ENCODE measurements around the gene FFAR2. TPM values are rescaled to one million over a fixed set of nuclear protein-coding genes. Genes with fewer than 3 reads are reported as not detected.

FFAR2 gene
- total RNA-seq, 1 experiment from 2014 or later: not detected

GRCh38 chr19:35486268-35486708 lies 38.2 kb downstream of the FFAR2 start:
- DNase-seq (ENCODE audit: low read depth): no peak

- no peak for DNase-seq (ENCODE audit: low read depth)
Observed at GRCh38 chr19:35487656-35488182, 39.7 kb downstream of the FFAR2 start.

DNA sequence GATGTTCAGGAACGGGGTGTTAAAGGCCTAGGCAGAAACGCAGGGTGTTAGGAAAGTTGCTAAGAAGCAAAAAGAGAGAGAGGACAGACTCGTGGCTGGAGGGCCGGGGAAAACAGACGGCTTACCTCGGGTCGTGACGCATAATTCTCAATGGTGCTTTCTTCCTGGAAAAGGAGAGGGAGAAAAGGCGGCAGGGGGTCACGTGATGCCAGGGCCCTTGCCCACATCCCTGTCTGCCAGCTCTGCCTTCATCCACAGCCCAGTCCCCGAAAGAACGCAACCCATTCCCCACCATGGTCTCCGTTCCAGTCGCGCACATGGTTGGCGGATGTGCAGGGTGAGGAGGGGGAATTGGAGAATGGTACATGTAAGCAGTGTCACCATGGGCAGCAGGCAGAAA lies 40.6 kb downstream of the FFAR2 start:
- DNase-seq (ENCODE audit: low read depth): no peak

DNA sequence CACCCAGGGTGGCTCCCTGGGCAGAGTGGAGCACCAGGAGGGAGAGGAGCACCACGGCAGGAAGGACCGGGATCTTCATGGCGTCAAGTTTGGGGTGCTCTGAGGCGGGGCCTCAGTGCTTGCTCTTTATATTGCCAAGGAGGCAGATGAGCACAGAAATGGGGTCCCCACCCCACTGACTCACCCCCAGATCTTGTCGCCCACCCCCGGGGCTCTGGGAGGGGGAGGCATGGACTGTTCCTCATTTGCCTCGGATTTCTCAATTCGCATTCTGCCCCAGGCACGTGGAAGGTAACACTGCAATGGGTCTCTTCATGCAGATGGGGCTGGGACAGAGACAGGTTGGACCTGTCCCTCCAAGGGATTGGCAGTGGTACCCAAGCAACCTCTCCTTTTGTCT lies 42.3 kb downstream of the FFAR2 start, which contains the start of gene KRTDAP:
Gene KRTDAP (minus strand): TSS at position 101 of the 400 bp plus-strand sequence. CDS start 22 bp downstream, at position 79.
- no peak for DNase-seq (ENCODE audit: low read depth)

- no peak for DNase-seq (ENCODE audit: low read depth)
Observed at GRCh38 chr19:35491836-35492360, 43.8 kb downstream of the FFAR2 start.

GRCh38 chr19:35493971-35494370 lies 45.9 kb downstream of the FFAR2 start:
- no peak for DNase-seq (ENCODE audit: low read depth)

DNA sequence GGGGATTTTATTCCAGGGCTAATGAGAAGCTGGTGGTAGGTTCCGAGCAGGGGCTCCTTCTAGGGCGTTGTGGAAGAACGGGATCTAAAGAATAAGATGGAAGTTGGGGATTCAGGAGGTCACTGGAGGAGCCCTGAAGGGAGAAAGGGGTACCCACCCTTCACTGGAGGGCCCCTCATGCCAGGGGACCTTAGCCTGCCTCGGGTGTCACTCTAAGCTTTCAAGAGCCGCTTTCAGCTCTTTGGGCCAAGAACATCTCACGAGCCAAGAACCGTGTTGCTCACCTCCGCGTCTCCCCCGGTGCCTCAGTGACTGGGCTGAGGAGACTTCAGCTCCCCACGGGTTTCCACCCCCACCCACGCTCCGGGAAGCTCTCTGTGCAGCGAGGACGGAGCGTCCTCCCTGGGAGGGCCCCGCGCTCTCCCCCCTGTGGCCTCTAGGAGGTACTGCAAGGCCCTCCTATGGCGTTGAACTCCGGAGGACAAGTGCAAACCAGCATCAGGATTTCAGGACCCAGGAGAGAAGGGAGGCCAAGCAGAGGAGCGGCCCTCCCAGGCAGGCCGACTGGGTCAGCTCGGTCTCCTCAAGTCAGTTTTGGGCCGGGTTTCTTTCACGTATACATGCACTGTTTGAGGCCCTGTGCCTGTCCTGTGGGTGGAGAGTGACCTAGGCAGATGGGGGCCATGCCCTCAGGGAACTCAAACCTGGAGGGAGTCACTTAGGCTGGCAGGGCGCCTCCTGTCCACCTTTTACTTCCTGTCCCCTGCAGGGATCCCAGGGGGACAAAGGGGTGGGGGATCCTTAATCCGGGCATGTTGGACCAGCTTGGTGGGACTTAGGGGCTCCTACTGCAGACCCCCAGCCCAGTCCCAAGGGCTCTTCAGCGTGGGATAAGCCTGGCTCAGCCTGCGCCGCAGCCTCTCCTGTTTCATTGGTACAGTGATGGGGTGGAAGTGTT lies 47.3 kb downstream of the FFAR2 start:
- peak; percentile 43 for DNase-seq (ENCODE audit: low read depth)

GRCh38 chr19:35497406-35497805 lies 49.3 kb downstream of the FFAR2 start:
- DNase-seq (ENCODE audit: low read depth): no peak

DNA sequence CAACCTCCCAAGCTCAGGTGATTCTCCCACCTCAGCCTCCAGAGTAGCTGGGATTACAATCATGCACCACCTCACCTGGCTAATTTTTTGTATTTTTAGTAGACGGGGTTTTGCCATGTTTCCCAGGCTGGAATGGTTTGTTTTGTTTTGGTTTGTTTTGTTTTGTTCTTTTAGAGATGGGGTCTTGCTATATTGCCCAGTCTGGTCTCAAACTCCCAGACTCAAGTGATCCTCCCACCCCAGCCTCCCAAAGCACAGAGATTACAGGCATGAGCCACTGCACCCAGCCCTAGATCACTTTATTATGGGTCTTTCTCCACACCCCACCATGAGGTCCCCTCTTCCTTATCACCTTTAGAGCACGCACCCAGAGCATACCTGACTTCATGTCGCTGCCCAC lies 50.2 kb downstream of the FFAR2 start:
- no peak for DNase-seq (ENCODE audit: low read depth)

DNA sequence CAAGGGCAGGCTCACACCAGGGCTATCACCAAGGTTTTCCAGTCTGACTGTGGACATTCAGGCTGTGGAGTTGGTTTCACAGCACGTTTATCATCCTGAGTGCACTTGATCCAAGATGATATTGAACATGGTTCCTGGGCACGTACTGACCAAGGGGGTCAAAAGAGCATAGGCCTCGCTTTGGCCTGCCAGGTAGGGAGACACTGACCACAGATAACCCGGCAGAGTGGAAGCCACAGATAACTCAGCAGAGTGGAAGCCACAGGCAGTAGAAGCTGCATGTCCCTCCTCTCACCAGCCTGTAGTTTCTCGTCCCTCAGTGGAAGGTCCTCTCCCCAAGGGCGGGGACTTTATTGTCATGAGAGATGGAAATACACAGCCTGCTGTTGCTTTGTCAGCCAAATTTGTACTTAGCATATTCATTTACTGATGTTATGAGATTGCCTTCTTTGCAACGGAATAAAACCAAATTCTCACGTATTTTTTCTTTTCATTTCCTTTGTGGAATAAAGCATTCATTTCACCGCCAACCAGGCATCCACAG lies 51.0 kb downstream of the FFAR2 start:
- DNase-seq (ENCODE audit: low read depth): no peak

DNA sequence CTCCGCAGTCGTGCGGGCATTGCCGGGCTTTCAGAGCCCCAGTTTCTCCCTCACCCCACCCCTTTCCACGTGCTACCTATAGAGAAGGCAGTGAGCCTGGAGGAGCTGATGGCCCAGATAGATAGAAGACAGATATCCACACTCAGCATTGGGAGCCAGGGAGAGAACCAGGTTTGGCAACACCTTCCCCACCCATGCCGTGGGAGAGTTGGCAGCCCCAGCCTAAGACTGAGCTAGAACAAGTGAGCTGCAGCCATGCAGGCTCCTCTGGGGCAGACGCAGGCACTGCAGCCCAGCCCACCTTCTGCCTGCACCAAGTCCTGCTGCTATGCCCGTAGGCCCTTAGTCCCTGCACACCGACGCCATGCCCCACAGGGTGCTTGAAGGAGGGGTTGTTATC lies 52.6 kb downstream of the FFAR2 start:
- no peak for DNase-seq (ENCODE audit: low read depth)

Other genes with a start within 250 kb of the FFAR2 start
- not detected in 2 replicates for gene FAM187B, start 219.5 kb upstream of the FFAR2 start, total RNA-seq (2014; rRNA removed)
- 1.7 and 2.6 TPM in 2 replicates for gene LSR, start 199.3 kb upstream of the FFAR2 start, total RNA-seq (2014; rRNA removed)
- gene USF2, start 179.3 kb upstream of the FFAR2 start, total RNA-seq (2014; rRNA removed): 82.3 and 86.1 TPM in 2 replicates
- gene HAMP, start 165.7 kb upstream of the FFAR2 start, total RNA-seq (2014; rRNA removed): not detected in 2 replicates
- not detected in 2 replicates for gene MAG, start 156.1 kb upstream of the FFAR2 start, total RNA-seq (2014; rRNA removed)
- gene CD22, start 119.1 kb upstream of the FFAR2 start, total RNA-seq (2014; rRNA removed): 1.0 and 2.2 TPM in 2 replicates
- gene FFAR1, start 100.4 kb upstream of the FFAR2 start, total RNA-seq (2014; rRNA removed): not detected in 2 replicates
- gene FFAR3, start 89.8 kb upstream of the FFAR2 start, total RNA-seq (2014; rRNA removed): not detected in 2 replicates
- gene GPR42, start 77.2 kb upstream of the FFAR2 start, total RNA-seq (2014; rRNA removed): not detected in 2 replicates
- gene KRTDAP, start 42.2 kb downstream of the FFAR2 start, total RNA-seq (2014; rRNA removed): not detected in 2 replicates
- gene DMKN, start 65.4 kb downstream of the FFAR2 start, total RNA-seq (2014; rRNA removed): 0.29 and 1.1 TPM in 2 replicates
- gene SBSN, start 80.1 kb downstream of the FFAR2 start, total RNA-seq (2014; rRNA removed): 0.77 TPM in 1 of 2 replicates, not detected in the other
- gene GAPDHS, start 85.2 kb downstream of the FFAR2 start, total RNA-seq (2014; rRNA removed): not detected in 2 replicates
- gene TMEM147, start 97.4 kb downstream of the FFAR2 start, total RNA-seq (2014; rRNA removed): 106 and 114 TPM in 2 replicates
- not detected in 2 replicates for gene ATP4A, start 115.4 kb downstream of the FFAR2 start, total RNA-seq (2014; rRNA removed)
- gene PMIS2, start 137.9 kb downstream of the FFAR2 start, total RNA-seq (2014; rRNA removed): not detected in 2 replicates
- 17.4 and 21.0 TPM in 2 replicates for gene HAUS5, start 164.5 kb downstream of the FFAR2 start, total RNA-seq (2014; rRNA removed)
- 101 and 103 TPM in 2 replicates for gene RBM42, start 180.8 kb downstream of the FFAR2 start, total RNA-seq (2014; rRNA removed)
- gene ETV2, start 193.5 kb downstream of the FFAR2 start, total RNA-seq (2014; rRNA removed): 0.46 and 1.5 TPM in 2 replicates
- 383 and 482 TPM in 2 replicates for gene COX6B1, start 200.1 kb downstream of the FFAR2 start, total RNA-seq (2014; rRNA removed)
- gene UPK1A, start 218.3 kb downstream of the FFAR2 start, total RNA-seq (2014; rRNA removed): 0.17 TPM in 1 of 2 replicates, not detected in the other